ENCODE results near the gene CERK.

Gene CERK

GRCh38 chr22:46656856-46657654 lies 81.0 kb downstream of the CERK start:
- no peak overlapping the region for H4K8ac ChIP-seq (ENCODE audit: low read depth, low read length)

GRCh38 chr22:46655861-46656608 lies 82.0 kb downstream of the CERK start:
- no CpG with 5 or more reads among the region's 26 CpGs for WGBS (ENCODE audit: extremely low coverage, insufficient coverage, low lambda C conversion rate)
- Histone ChIP-seq H2AK5ac (ENCODE audit: low read length) (no peak overlapping the region), H3K9ac (ENCODE audit: low read length) (no peak overlapping the region), H2BK120ac (ENCODE audit: low read depth, low read length) (no peak overlapping the region), H3K4me3 (ENCODE audit: low read length) (no peak overlapping the region), H3K4me1 (ENCODE audit: control insufficient read depth, low read depth, low read length) (no peaks in the 10 kb centered on the region), H3K4me2 (ENCODE audit: low read length) (no peak overlapping the region), H3K79me2 (ENCODE audit: control insufficient read depth, insufficient read depth, low read length) (no peaks in the 10 kb centered on the region), H3K56ac (ENCODE audit: low read length) (no peak overlapping the region), H3K79me1 (ENCODE audit: low read length) (no peaks in the 10 kb centered on the region), H3K4ac (ENCODE audit: low read depth, low read length) (no peak overlapping the region), H3K27ac (ENCODE audit: low read depth, low read length) (no peak overlapping the region), H3K36me3 (ENCODE audit: control insufficient read depth, insufficient read depth, low read length) (no peaks in the 10 kb centered on the region), H3K27me3 (ENCODE audit: insufficient read depth, low read length, poor library complexity) (no peaks in the 10 kb centered on the region), H4K5ac (ENCODE audit: low read length) (no peak overlapping the region), H2BK15ac (replicated peaks; ENCODE audit: low read depth) (no peak overlapping the region), H4K8ac (ENCODE audit: low read depth, low read length) (no peak overlapping the region), H3K18ac (ENCODE audit: low read length) (no peak overlapping the region), H3K23ac (ENCODE audit: low read length) (no peak overlapping the region), H2BK5ac (ENCODE audit: low read length) (no peak overlapping the region)
- no peak for DNase-seq

More at GRCh38 chr22:46656856-46657654, 81.0 kb downstream of the CERK start:
- no peak overlapping the region for H3K18ac ChIP-seq (ENCODE audit: low read length)
- H2BK5ac ChIP-seq (ENCODE audit: low read length), result no peak overlapping the region
- H3K4me2 ChIP-seq (ENCODE audit: low read length), result no peak overlapping the region
- H3K9ac ChIP-seq (ENCODE audit: low read length), result no peak overlapping the region
- no peak overlapping the region for H3K56ac ChIP-seq (ENCODE audit: low read length)
- H3K27me3 ChIP-seq (ENCODE audit: insufficient read depth, low read length, poor library complexity), result no peaks in the 10 kb centered on the region
- H3K27ac ChIP-seq (ENCODE audit: low read depth, low read length), result no peak overlapping the region
- no peak overlapping the region for H4K5ac ChIP-seq (ENCODE audit: low read length)
- no peaks in the 10 kb centered on the region for H3K4me1 ChIP-seq (ENCODE audit: control insufficient read depth, low read depth, low read length)
- H2AK5ac ChIP-seq (ENCODE audit: low read length), result no peak overlapping the region
- H3K79me1 ChIP-seq (ENCODE audit: low read length), result no peaks in the 10 kb centered on the region
- no peak overlapping the region for H2BK15ac ChIP-seq (replicated peaks; ENCODE audit: low read depth)
- no peak overlapping the region for H2BK120ac ChIP-seq (ENCODE audit: low read depth, low read length)
- no peak for DNase-seq
- no peak overlapping the region for H3K4ac ChIP-seq (ENCODE audit: low read depth, low read length)
- no peak overlapping the region for H3K23ac ChIP-seq (ENCODE audit: low read length)
- no peak overlapping the region for H3K4me3 ChIP-seq (ENCODE audit: low read length)
- no peaks in the 10 kb centered on the region for H3K79me2 ChIP-seq (ENCODE audit: control insufficient read depth, insufficient read depth, low read length)
- no CpG with 5 or more reads among the region's 15 CpGs for WGBS (ENCODE audit: extremely low coverage, insufficient coverage, low lambda C conversion rate)
- H3K36me3 ChIP-seq (ENCODE audit: control insufficient read depth, insufficient read depth, low read length), result no peaks in the 10 kb centered on the region

- Histone ChIP-seq H4K8ac (ENCODE audit: low read depth, low read length) (no peak overlapping the region), H2BK15ac (replicated peaks; ENCODE audit: low read depth) (no peak overlapping the region), H2AK5ac (ENCODE audit: low read length) (no peak overlapping the region), H3K4ac (ENCODE audit: low read depth, low read length) (no peak overlapping the region), H3K4me2 (ENCODE audit: low read length) (no peak overlapping the region), H3K27me3 (ENCODE audit: insufficient read depth, low read length, poor library complexity) (no peaks in the 10 kb centered on the region), H3K23ac (ENCODE audit: low read length) (no peak overlapping the region), H3K4me1 (ENCODE audit: control insufficient read depth, low read depth, low read length) (no peaks in the 10 kb centered on the region), H4K5ac (ENCODE audit: low read length) (no peak overlapping the region), H3K36me3 (ENCODE audit: control insufficient read depth, insufficient read depth, low read length) (no peaks in the 10 kb centered on the region), H3K27ac (ENCODE audit: low read depth, low read length) (no peak overlapping the region), H3K4me3 (ENCODE audit: low read length) (no peak overlapping the region), H3K56ac (ENCODE audit: low read length) (no peak overlapping the region), H3K9ac (ENCODE audit: low read length) (no peak overlapping the region), H3K79me1 (ENCODE audit: low read length) (no peaks in the 10 kb centered on the region), H3K79me2 (ENCODE audit: control insufficient read depth, insufficient read depth, low read length) (no peaks in the 10 kb centered on the region), H3K18ac (ENCODE audit: low read length) (no peak overlapping the region), H2BK120ac (ENCODE audit: low read depth, low read length) (no peak overlapping the region), H2BK5ac (ENCODE audit: low read length) (no peak overlapping the region)
- WGBS (ENCODE audit: extremely low coverage, insufficient coverage, low lambda C conversion rate), result no CpG with 5 or more reads among the region's 14 CpGs
- no peak for DNase-seq
These were observed 83.0 kb downstream of the CERK start for GRCh38 chr22:46654927-46655595.

GRCh38 chr22:46654426-46654825 lies 83.6 kb downstream of the CERK start:
- H4K8ac ChIP-seq (ENCODE audit: low read depth, low read length), result no peak overlapping the region
- DNase-seq, result no peak
- no peak overlapping the region for H3K56ac ChIP-seq (ENCODE audit: low read length)
- no peak overlapping the region for H3K4ac ChIP-seq (ENCODE audit: low read depth, low read length)
- H2BK5ac ChIP-seq (ENCODE audit: low read length), result no peak overlapping the region
- no peak overlapping the region for H2AK5ac ChIP-seq (ENCODE audit: low read length)
- no peaks in the 10 kb centered on the region for H3K79me2 ChIP-seq (ENCODE audit: control insufficient read depth, insufficient read depth, low read length)
- H3K4me2 ChIP-seq (ENCODE audit: low read length), result no peak overlapping the region
- H3K36me3 ChIP-seq (ENCODE audit: control insufficient read depth, insufficient read depth, low read length), result no peaks in the 10 kb centered on the region
- H3K4me1 ChIP-seq (ENCODE audit: control insufficient read depth, low read depth, low read length), result no peaks in the 10 kb centered on the region
- no peak overlapping the region for H3K27ac ChIP-seq (ENCODE audit: low read depth, low read length)
- no peak overlapping the region for H2BK120ac ChIP-seq (ENCODE audit: low read depth, low read length)
- H3K4me3 ChIP-seq (ENCODE audit: low read length), result no peak overlapping the region
- no peak overlapping the region for H3K9ac ChIP-seq (ENCODE audit: low read length)
- H4K5ac ChIP-seq (ENCODE audit: low read length), result no peak overlapping the region
- no peak overlapping the region for H3K18ac ChIP-seq (ENCODE audit: low read length)
- H2BK15ac ChIP-seq (replicated peaks; ENCODE audit: low read depth), result no peak overlapping the region
- no peak overlapping the region for H3K23ac ChIP-seq (ENCODE audit: low read length)
- no peaks in the 10 kb centered on the region for H3K79me1 ChIP-seq (ENCODE audit: low read length)
- H3K27me3 ChIP-seq (ENCODE audit: insufficient read depth, low read length, poor library complexity), result no peaks in the 10 kb centered on the region
- no CpG with 5 or more reads among the region's 17 CpGs for WGBS (ENCODE audit: extremely low coverage, insufficient coverage, low lambda C conversion rate)

- no peak for DNase-seq
- H3K79me2 ChIP-seq (ENCODE audit: control insufficient read depth, insufficient read depth, low read length), result no peaks in the 10 kb centered on the region
- H3K36me3 ChIP-seq (ENCODE audit: control insufficient read depth, insufficient read depth, low read length), result no peaks in the 10 kb centered on the region
- no peak overlapping the region for H2AK5ac ChIP-seq (ENCODE audit: low read length)
- no peaks in the 10 kb centered on the region for H3K79me1 ChIP-seq (ENCODE audit: low read length)
- no peak overlapping the region for H3K4ac ChIP-seq (ENCODE audit: low read depth, low read length)
- H2BK120ac ChIP-seq (ENCODE audit: low read depth, low read length), result no peak overlapping the region
- H2BK5ac ChIP-seq (ENCODE audit: low read length), result no peak overlapping the region
- H4K8ac ChIP-seq (ENCODE audit: low read depth, low read length), result no peak overlapping the region
- no peak overlapping the region for H2BK15ac ChIP-seq (replicated peaks; ENCODE audit: low read depth)
- H3K56ac ChIP-seq (ENCODE audit: low read length), result peak overlapping the region; percentile 15
- no peak overlapping the region for H3K9ac ChIP-seq (ENCODE audit: low read length)
- no peaks in the 10 kb centered on the region for H3K27me3 ChIP-seq (ENCODE audit: insufficient read depth, low read length, poor library complexity)
- H3K4me2 ChIP-seq (ENCODE audit: low read length), result no peak overlapping the region
- H3K4me1 ChIP-seq (ENCODE audit: control insufficient read depth, low read depth, low read length), result no peaks in the 10 kb centered on the region
- H3K4me3 ChIP-seq (ENCODE audit: low read length), result no peak overlapping the region
- WGBS (ENCODE audit: extremely low coverage, insufficient coverage, low lambda C conversion rate), result no CpG with 5 or more reads among the region's 8 CpGs
- H3K23ac ChIP-seq (ENCODE audit: low read length), result no peak overlapping the region
- H4K5ac ChIP-seq (ENCODE audit: low read length), result no peak overlapping the region
- H3K27ac ChIP-seq (ENCODE audit: low read depth, low read length), result no peak overlapping the region
- no peak overlapping the region for H3K18ac ChIP-seq (ENCODE audit: low read length)
These were observed 84.5 kb downstream of the CERK start for GRCh38 chr22:46653596-46653995.
